HG03159 (cell line): ENCODE data around the gene ZDHHC16.

ENCODE experiments used
- ATAC-seq: cut with Tn5 transposase; IDR thresholded peaks from one replicate; pipeline ENCODE4 v1.9.1; 2021; ENCODE audit warnings: mild to moderate bottlenecking, moderate library complexity; ENCODE audit not compliant: unreplicated experiment

Gene ZDHHC16

GRCh38 chr10:97506199-97506991 is 60.4 kb downstream of the ZDHHC16 start:
- no peak for ATAC-seq
